ENCODE data around the gene PIK3CB.
"Not testable (repeated sequence)": the region's sequence is repeated elsewhere in the genome, so short reads cannot be mapped to it uniquely, and the experiment has no call there.

PIK3CB gene

DNA sequence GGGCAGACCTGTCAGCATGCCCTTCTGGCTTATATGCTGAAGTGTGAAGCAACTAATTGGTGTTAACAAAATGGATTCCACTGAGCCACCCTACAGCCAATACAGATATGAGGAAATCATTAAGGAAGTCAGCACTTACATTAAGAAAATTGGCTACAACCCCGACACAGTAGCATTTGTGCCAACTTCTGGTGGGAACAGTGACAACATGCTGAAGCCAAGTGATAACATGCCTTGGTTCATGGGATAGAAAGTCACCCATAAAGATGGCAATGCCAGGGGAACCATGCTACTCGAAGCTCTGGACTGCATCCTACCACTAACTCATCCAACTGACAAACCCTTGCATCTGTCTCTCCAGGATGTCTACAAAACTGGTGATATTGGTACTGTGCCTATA, 9.4 kb downstream of the PIK3CB start:
- H3K27ac ChIP-seq (ENCODE audit: low read length), result no peak overlapping the region
- no peaks in the 10 kb centered on the region for H3K27me3 ChIP-seq (ENCODE audit: insufficient read depth, low read length)
- H3K36me3 ChIP-seq (ENCODE audit: insufficient read depth, low read depth, low read length), result peaks cover 11% of the 10 kb centered on the region; the same call in 1 of the 2 replicates
- no peak overlapping the region for H3K4me3 ChIP-seq (ENCODE audit: low read length)
- peaks cover 6% of the 10 kb centered on the region; the same call in 1 of the 2 replicates for H3K4me1 ChIP-seq (ENCODE audit: insufficient read depth, low read length)
- no peak overlapping the region for H3K9ac ChIP-seq (ENCODE audit: low read depth, low read length)
- no peaks in the 10 kb centered on the region for H3K9me3 ChIP-seq (ENCODE audit: insufficient read depth, low read depth, low read length)

DNA sequence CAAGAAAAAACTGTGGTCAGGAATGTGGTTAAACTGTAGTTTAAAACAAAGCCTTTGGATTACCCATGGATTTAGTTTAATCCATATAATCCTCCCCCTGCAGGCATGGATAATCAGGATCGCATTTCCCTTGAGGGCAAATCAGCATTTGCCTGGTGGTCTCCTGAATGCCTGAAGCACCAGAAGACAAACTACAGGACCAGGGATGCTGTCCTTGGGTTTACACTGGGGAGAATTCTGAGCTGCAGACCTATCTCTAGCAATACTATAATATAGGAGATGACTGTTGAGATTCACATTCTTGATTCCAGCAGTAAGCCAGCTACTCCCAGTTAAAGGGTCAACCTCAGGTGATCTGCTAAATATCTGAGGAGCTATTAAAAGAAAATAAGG, 10.6 kb downstream of the PIK3CB start:
- H3K9ac ChIP-seq (ENCODE audit: low read depth, low read length), result peak overlapping the region; percentile 5; the same call in 1 of the 2 replicates
- peak overlapping the region; percentile 8 for H3K4me3 ChIP-seq (ENCODE audit: low read length)
- H3K27me3 ChIP-seq (ENCODE audit: insufficient read depth, low read length), result no peaks in the 10 kb centered on the region

DNA sequence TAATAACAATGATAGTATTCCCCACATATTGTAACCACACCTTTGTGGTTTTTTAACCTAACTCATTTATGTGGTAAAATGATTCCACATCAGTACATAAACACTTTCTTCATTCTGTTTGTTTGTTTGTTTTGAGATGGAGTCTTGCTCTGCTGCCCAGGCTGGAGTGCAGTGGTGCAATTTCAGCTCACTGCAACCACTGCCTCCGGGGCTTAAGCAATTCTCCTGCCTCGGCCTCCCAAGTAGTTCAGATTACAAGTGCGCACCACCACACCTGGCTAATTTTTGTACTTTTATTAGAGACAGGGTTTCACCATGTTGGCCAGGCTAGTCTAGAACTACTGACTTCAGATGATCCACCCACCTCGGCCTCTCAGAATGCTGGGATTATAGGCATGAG, 14.3 kb downstream of the PIK3CB start:
- H3K27ac ChIP-seq (ENCODE audit: low read length); H3K4me1 ChIP-seq (ENCODE audit: insufficient read depth, low read length); H3K9ac ChIP-seq (ENCODE audit: low read depth, low read length): not testable (repeated sequence)

More for the DNA sequence above, 10.6 kb downstream of the PIK3CB start:
- peaks cover 6% of the 10 kb centered on the region; the same call in 1 of the 2 replicates for H3K4me1 ChIP-seq (ENCODE audit: insufficient read depth, low read length)
- peaks cover 11% of the 10 kb centered on the region; the same call in 1 of the 2 replicates for H3K36me3 ChIP-seq (ENCODE audit: insufficient read depth, low read depth, low read length)
- H3K27ac ChIP-seq (ENCODE audit: low read length), result peak overlapping the region; percentile 63
- no peaks in the 10 kb centered on the region for H3K9me3 ChIP-seq (ENCODE audit: insufficient read depth, low read depth, low read length)

DNA sequence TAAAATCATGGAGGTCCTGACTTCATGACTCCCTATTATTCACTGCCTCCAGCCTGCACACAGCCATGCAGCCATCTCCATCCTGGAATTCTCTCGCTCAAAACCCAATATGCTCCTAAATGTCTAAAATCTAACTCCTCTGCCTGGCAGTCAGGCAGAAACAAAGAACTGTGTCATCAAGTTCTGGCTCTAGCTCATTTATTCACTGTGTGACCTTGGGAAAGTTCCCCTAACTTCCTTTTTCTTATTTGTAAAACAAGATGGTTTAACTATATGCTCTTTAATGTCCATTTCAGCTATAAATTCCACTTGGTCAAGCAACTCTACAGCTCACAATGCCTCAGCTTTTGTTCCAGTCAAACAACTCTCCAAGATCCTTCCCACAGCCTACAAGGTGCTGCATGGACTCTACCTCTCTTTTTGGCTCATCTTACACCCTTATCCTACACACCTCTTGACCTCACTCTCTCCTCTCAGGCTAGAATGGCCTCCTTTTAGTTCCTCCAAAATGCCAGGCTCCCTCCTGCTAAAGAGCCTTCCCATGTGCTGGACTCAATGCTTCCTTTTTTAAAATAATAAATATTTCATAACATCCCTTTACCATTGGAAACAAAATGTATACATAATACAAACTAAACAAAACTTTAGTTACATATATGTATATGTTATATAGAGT, 16.4 kb downstream of the PIK3CB start:
- no peaks in the 10 kb centered on the region for H3K4me1 ChIP-seq (ENCODE audit: insufficient read depth, low read length)
- H3K4me3 ChIP-seq (ENCODE audit: low read length), result no peak overlapping the region
- no peaks in the 10 kb centered on the region for H3K27me3 ChIP-seq (ENCODE audit: insufficient read depth, low read length)
- no peak overlapping the region for H3K27ac ChIP-seq (ENCODE audit: low read length)
- H3K36me3 ChIP-seq (ENCODE audit: insufficient read depth, low read depth, low read length), result no peaks in the 10 kb centered on the region
- H3K9me3 ChIP-seq (ENCODE audit: insufficient read depth, low read depth, low read length), result no peaks in the 10 kb centered on the region
- H3K9ac ChIP-seq (ENCODE audit: low read depth, low read length), result no peak overlapping the region

More for the DNA sequence above, 14.3 kb downstream of the PIK3CB start:
- H3K27me3 ChIP-seq (ENCODE audit: insufficient read depth, low read length); H3K4me3 ChIP-seq (ENCODE audit: low read length); H3K9me3 ChIP-seq (ENCODE audit: insufficient read depth, low read depth, low read length); H3K36me3 ChIP-seq (ENCODE audit: insufficient read depth, low read depth, low read length): not testable (repeated sequence)

DNA sequence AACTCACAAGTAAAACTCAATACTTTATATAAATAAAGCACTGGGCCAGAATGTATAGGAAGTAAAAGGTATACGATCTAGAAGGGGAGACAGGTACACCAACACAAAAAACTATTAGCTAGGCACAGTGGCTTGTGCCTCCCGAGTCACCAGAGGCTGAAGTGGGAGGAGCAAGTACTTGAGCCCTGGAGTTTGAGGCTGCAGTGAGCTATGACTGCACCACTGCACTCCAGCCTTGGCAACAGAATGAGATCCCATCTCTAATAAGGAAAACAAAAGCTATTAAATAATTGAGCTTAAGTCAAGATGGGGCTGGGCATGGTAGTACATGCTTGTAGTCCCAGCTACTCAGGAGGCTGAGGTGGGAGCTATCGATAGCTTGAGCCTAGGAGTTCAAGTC, 17.0 kb downstream of the PIK3CB start:
- Histone ChIP-seq H3K27ac (ENCODE audit: low read length) (no peak overlapping the region), H3K4me3 (ENCODE audit: low read length) (no peak overlapping the region), H3K4me1 (ENCODE audit: insufficient read depth, low read length) (no peaks in the 10 kb centered on the region), H3K27me3 (ENCODE audit: insufficient read depth, low read length) (no peaks in the 10 kb centered on the region), H3K36me3 (ENCODE audit: insufficient read depth, low read depth, low read length) (no peaks in the 10 kb centered on the region), H3K9ac (ENCODE audit: low read depth, low read length) (no peak overlapping the region), H3K9me3 (ENCODE audit: insufficient read depth, low read depth, low read length) (no peaks in the 10 kb centered on the region)

DNA sequence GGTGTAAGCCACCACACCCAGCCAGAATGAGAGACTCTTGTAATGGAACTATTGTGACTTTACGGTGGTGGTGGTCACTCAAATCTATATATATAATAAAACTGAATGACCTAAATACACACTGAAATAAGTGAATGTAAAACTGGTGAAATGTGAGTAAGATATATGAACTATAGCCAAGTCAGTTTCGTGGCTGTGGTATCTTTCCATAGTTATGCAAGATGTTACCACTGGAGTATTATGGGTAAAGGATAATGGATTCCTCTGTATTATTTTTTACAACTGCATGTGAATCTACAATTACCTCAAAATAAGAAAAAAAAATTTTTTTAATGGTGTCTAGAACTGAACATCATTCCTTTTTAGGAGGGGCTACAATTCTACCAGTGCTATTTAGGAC, 21.9 kb downstream of the PIK3CB start:
- no peak overlapping the region for H3K9ac ChIP-seq (ENCODE audit: low read depth, low read length)
- no peaks in the 10 kb centered on the region for H3K9me3 ChIP-seq (ENCODE audit: insufficient read depth, low read depth, low read length)
- no peak overlapping the region for H3K4me3 ChIP-seq (ENCODE audit: low read length)

DNA sequence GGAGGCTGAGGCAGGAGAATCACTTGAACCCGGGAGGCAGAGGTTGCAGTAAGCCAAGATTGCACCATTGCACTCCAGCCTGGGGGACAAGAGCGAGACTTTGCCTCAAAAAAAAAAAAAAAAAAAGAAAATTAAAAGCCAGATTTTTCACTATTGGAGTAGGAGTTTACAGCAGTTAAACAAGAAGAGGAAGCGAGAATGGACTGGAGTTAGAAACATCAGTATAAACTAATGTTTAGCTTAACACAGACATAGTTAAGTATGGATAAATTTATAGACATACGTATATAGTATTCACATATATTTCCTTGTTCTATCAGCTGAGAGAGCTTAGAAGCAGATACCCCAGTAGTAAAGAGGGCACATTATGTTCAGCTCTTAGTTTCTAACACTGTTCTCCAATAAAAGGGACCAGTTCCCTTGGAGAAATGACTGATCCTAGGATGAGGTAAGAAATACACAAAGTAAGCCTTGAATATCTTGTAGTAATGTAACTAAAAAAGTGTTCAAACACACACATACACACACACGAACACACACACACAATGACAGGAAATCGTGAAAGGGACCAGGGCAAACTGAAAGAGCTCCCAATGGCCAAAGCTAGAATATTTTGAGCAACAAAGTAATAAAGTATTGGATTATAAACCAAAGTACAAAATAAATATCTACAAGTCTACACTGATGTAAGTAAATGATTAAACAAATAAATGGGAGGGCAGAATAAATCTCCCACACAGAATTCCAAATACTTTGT, 25.1 kb downstream of the PIK3CB start:
- no peaks in the 10 kb centered on the region for H3K27me3 ChIP-seq (ENCODE audit: insufficient read depth, low read length)
- H3K36me3 ChIP-seq (ENCODE audit: insufficient read depth, low read depth, low read length), result no peaks in the 10 kb centered on the region
- no peak overlapping the region for H3K4me3 ChIP-seq (ENCODE audit: low read length)
- no peaks in the 10 kb centered on the region for H3K4me1 ChIP-seq (ENCODE audit: insufficient read depth, low read length)
- H3K9me3 ChIP-seq (ENCODE audit: insufficient read depth, low read depth, low read length), result no peaks in the 10 kb centered on the region
- no peak overlapping the region for H3K27ac ChIP-seq (ENCODE audit: low read length)
- H3K9ac ChIP-seq (ENCODE audit: low read depth, low read length), result no peak overlapping the region

More for the DNA sequence above, 21.9 kb downstream of the PIK3CB start:
- H3K27me3 ChIP-seq (ENCODE audit: insufficient read depth, low read length), result no peaks in the 10 kb centered on the region
- H3K4me1 ChIP-seq (ENCODE audit: insufficient read depth, low read length), result no peaks in the 10 kb centered on the region
- H3K27ac ChIP-seq (ENCODE audit: low read length), result no peak overlapping the region
- H3K36me3 ChIP-seq (ENCODE audit: insufficient read depth, low read depth, low read length), result no peaks in the 10 kb centered on the region

DNA sequence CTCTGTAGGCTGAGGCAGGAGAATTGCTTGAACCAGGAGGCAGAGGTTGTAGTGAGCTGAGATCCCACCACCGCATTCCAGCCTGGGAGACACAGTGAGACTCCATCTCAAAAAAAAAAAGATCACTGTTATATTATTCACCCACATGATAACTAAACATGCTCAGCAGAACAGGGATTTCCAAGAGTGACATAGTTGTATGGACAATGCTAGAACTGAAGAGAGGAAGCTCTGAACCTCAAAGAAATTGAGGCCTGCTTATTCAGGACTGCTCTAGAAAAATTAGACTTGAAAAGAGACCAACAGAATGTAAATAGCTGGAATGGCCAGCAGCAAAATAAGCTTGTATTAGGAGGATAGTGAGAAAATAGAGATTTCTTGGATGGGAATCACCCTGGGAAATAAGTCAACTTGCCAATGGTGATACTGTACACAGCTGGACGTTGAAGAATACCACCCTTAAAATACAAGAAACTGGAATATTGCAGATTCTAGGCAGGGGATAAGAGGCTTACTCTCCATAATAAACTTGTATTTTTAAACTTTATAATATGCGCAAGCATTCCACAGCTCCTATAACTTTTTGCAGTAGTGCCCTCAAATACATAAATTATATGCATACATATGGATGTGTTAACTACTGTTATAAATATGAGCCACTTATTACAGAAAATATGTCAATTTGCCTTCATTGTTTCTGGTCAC, 28.2 kb downstream of the PIK3CB start:
- Histone ChIP-seq H3K4me1 (ENCODE audit: insufficient read depth, low read length) (no peaks in the 10 kb centered on the region), H3K9me3 (ENCODE audit: insufficient read depth, low read depth, low read length) (no peaks in the 10 kb centered on the region), H3K4me3 (ENCODE audit: low read length) (no peak overlapping the region), H3K36me3 (ENCODE audit: insufficient read depth, low read depth, low read length) (no peaks in the 10 kb centered on the region), H3K27ac (ENCODE audit: low read length) (no peak overlapping the region), H3K27me3 (ENCODE audit: insufficient read depth, low read length) (no peaks in the 10 kb centered on the region), H3K9ac (ENCODE audit: low read depth, low read length) (no peak overlapping the region)

DNA sequence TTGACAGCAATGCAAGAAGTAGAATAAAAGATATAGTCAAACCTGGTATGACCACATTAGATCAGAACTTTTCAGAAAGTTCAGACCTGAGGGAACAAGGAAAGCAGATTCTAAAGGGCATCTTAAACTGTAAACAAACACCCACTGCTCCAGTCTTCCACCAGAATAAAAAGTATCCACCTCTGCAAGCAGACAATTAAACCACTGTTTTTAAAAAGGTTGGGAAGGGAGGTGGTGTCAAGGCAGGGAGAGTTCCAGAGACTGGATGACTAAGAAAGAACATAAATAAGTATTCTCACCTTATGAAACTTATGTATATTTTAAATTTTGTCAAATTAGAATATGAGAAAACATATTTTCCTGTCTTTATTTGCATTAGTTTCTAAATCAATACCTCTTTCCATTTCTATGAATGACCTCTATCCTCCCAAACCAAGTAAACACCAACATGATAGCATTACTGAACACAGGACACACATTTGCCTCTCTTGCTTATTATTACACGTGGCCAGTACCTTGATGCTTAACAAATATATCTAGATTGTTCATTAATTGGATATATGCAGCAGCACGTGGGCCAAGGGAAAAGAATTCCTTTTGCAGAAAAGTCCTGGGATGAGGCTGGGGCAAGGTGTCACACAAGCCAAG, 31.6 kb downstream of the PIK3CB start:
- H3K27ac ChIP-seq (ENCODE audit: low read length), result no peak overlapping the region
- H3K9ac ChIP-seq (ENCODE audit: low read depth, low read length), result no peak overlapping the region

DNA sequence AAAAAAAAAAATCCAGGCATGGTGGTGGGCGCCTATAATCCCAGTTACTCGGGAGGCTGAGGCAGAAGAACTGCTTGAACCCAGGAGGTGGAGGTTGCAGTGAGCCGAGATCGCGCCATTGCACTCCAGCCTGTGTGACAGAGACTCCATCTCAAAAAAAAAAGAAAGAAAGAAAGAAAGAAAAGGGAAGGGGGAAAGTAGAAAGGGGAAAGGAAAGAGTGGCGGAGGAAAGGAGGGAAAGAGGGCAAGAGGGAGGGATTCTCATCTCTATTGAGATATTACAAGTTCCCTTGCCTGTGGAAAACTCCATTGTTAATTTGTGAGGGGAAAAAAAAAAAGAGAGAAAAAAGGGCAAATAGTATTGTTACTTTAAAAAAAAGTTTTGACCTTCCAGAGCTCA, 32.5 kb downstream of the PIK3CB start:
- H3K9me3 ChIP-seq (ENCODE audit: insufficient read depth, low read depth, low read length); H3K9ac ChIP-seq (ENCODE audit: low read depth, low read length); H3K27me3 ChIP-seq (ENCODE audit: insufficient read depth, low read length); H3K36me3 ChIP-seq (ENCODE audit: insufficient read depth, low read depth, low read length); H3K4me1 ChIP-seq (ENCODE audit: insufficient read depth, low read length); H3K27ac ChIP-seq (ENCODE audit: low read length); H3K4me3 ChIP-seq (ENCODE audit: low read length): not testable (repeated sequence)

More for the DNA sequence above, 31.6 kb downstream of the PIK3CB start:
- no peak overlapping the region for H3K4me3 ChIP-seq (ENCODE audit: low read length)
- no peaks in the 10 kb centered on the region for H3K4me1 ChIP-seq (ENCODE audit: insufficient read depth, low read length)
- H3K27me3 ChIP-seq (ENCODE audit: insufficient read depth, low read length), result no peaks in the 10 kb centered on the region
- H3K9me3 ChIP-seq (ENCODE audit: insufficient read depth, low read depth, low read length), result no peaks in the 10 kb centered on the region
- no peaks in the 10 kb centered on the region for H3K36me3 ChIP-seq (ENCODE audit: insufficient read depth, low read depth, low read length)

DNA sequence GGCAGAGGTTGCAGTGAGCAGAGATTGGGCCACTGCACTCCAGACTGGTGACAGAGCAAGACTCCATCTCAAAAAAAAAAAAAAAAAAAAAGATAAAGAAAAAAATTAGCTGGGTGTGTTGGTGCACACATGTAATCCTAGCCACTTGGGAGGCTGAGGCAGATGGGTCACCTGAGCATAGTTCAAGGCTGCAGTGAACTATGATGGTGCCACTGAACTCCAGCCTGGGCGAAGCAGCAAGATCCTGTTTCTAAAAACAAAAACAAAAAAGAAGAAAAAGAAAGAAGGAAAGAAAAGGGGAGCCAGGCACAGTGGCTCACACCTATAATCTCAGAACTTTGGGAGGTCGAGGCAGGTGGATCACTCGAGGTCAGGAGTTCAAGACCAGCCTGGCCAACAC, 32.9 kb downstream of the PIK3CB start:
- no peaks in the 10 kb centered on the region for H3K4me1 ChIP-seq (ENCODE audit: insufficient read depth, low read length)
- no peak overlapping the region for H3K4me3 ChIP-seq (ENCODE audit: low read length)
- no peaks in the 10 kb centered on the region for H3K9me3 ChIP-seq (ENCODE audit: insufficient read depth, low read depth, low read length)
- no peaks in the 10 kb centered on the region for H3K27me3 ChIP-seq (ENCODE audit: insufficient read depth, low read length)
- no peak overlapping the region for H3K9ac ChIP-seq (ENCODE audit: low read depth, low read length)
- H3K36me3 ChIP-seq (ENCODE audit: insufficient read depth, low read depth, low read length), result no peaks in the 10 kb centered on the region
- no peak overlapping the region for H3K27ac ChIP-seq (ENCODE audit: low read length)

All from iPS-20b (cell line).